ENCODE measurements around the gene FAM43B.

The FAM43B gene

GRCh38 chr1:20594746-20595145 lies 42.4 kb downstream of the FAM43B start:
- no peak for DNase-seq

- DNase-seq = no peak
Measured at GRCh38 chr1:20596106-20596505, 43.7 kb downstream of the FAM43B start.

- DNase-seq = no peak
Measured at GRCh38 chr1:20597650-20598049, 45.3 kb downstream of the FAM43B start.

DNA sequence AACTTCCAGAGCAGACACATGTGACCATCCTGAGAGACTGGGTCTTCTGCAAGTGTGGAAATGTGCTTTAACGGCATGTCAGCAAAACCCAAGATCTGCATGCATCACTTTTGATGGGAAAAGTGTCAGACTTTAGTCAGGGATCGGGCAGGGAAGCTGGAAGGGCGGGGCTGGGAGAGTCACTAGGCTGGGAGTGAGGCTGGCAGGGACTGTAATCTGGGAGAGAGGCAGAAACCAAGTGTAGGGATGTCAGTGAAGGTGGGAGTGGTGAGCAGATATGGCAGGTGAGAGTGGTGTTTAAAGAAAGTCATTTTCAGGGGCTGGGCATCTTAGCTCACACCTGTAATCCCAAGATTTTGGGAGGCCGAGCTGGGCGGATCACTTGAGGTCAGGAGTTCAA lies 47.8 kb downstream of the FAM43B start:
- DNase-seq = no peak

- DNase-seq = no peak
Measured at GRCh38 chr1:20601129-20601825, 48.9 kb downstream of the FAM43B start.

DNA sequence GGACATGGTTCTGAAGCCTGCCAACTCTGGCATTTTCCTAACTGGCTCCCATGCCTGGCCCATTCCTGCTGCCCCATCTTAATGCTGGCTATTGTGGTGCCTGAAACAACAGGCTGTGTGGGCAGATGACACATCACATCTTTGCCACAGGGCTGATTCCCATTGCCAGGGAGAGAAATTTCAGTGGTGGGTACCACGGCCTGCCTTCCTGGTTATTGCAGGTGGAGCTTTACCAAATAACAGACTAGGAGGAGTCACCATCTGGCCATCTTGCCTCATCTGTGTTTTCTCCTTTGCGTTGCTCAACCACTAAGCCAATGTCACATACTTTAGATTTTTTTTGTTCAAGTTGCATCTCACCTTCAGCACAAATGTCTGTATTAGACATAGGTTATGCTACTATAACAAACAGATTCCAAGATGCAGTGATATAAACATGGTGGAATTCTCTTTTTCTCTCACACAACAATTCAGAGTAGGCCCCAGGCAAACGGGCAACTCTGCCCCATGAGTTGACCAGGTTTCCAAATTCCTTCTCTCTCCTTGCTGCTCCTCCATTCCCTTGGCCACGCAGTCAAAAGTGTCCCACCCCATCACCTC lies 50.6 kb downstream of the FAM43B start:
- DNase-seq = no peak

DNA sequence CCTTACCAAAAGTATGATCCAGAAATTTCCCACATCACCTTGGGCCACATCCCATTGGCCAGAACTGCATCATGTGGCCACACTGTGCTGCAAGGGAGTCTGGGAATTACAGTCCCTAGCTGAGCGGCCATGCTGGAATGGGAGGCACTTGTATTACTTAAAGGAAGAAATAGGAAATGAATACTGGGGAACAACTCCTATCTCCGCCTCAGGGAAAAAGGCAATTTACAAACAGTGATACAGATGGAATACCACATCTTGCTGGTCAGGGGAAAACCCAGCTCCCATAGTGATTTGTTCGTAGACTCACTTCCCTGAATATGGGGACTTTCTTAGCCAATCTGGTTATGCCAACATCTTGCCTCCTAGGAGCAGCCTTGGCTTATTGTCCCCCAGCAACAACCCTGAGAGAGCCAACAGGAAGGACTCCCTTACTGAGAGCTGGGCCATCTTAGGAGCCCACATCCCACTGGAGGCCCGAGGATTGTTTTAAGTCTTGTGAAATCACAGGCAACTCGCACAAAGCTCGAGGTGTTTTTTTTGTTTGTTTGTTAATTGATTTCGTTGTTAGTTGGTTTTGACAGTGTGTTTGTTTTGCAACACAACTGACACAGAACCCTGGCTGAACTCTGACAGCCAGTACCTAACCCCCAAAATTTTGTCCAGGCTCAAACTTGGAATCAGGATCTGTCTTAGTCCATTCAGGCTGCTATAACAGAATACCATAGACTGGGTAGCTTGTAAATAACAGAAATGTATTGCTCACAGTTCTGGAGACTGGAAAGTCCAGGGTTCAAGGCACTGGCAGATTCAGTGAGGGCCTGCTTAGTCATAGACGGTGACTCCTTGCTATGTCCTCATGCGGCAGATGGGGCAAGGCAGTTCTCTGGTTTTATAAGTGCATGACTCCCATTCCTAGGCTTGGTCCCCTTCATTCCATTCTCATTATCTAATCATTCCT lies 51.4 kb downstream of the FAM43B start:
- DNase-seq = no peak
